Muscle of back (tissue), 11 donors: ENCODE data around the gene GLI3. TPM values are rescaled to one million over a fixed set of nuclear protein-coding genes. Genes with fewer than 3 reads are reported as not detected.
A peak's percentile ranks its signal among the peaks of the same experiment; 100 is the strongest.

ENCODE experiments used
- DNase-seq, 3 donors: peaks; one replicate each; pipeline versions ENCODE4 v3.0.0 to v3.0.0-alpha.2; 2013
- polyA plus RNA-seq, 10 donors: library from polyadenylated mRNA; unstranded; fragments of 120-200 nt; gene quantifications; one replicate each; pipeline ENCODE4 v1.2.1, GENCODE V29; 2013; ENCODE audit not compliant: insufficient read length in 10 of 10

Gene GLI3
- polyA plus RNA-seq, 10 donors: 12.5 to 31.8 (median 15.0) TPM

- peak; percentile 89 to 96 (median 93) for DNase-seq
Observed at GRCh38 chr7:42151309-42151708, 85.7 kb downstream of the GLI3 start.

DNA sequence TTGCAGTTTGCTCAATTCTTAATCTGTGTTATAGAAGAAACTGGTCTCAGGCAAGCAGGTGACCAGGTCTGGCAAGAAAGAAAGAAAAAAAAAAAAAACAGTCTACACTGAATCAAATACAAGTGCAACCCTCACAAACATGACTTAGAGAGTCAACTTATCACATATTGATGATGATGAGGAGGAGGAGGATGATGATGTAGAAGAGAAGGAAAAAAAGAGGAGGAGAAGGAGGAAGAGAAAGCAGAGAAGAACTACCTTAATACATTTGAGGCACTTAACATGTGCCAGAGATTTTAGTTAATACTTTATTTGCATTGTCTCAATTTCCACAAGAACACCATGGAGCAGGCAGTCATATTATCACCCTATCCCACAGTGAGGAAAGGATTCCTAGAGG lies 91.5 kb downstream of the GLI3 start:
- DNase-seq: no peak

DNA sequence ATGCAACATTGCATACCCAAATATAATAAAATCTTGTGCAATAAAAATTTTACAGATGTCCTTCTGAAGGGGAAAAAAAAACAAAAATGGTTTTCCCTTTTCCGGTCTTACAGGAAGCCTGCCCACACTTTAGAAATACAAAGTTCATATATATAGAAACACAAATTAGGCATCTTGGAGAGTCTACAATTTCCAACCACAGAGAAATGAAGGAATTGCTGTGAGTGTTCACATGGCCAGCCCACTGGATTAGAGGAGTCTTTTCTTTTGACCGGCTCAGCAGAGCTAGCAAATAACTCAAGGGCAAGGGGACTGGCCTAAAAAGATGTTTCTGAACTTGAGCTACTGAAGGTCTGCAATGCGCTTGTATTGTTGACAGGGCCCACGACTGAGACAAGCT lies 92.4 kb downstream of the GLI3 start:
- peak in 1 of 3 donors; percentile 66 for DNase-seq

GRCh38 chr7:42143711-42144600 lies 93.1 kb downstream of the GLI3 start:
- DNase-seq: peak in 2 of 3 donors; percentile 58 to 71

DNA sequence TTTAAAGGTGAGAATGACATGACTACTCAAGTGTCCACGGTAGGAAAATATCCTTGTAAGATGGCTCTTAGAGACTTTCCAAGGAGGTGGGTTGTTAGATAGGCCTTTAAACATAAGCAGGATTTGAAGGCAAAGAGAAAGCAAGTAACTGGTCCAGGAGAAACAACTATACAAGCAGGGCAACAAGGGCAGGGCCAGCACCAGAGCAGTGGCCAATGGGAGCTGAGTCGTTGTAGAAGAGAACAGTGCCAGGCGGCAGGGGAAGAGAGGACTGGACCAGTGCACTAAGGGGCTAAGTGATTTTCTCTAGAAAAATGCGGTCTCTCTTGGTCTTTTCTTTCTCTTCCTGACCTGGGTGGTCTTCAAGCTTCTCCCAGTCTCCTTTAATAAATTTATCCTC lies 94.9 kb downstream of the GLI3 start:
- no peak for DNase-seq

GRCh38 chr7:42139751-42140150 lies 97.3 kb downstream of the GLI3 start:
- DNase-seq: no peak

GRCh38 chr7:42138691-42139090 lies 98.3 kb downstream of the GLI3 start:
- no peak for DNase-seq

- no peak for DNase-seq
Observed at GRCh38 chr7:42137941-42138340, 99.1 kb downstream of the GLI3 start.

GRCh38 chr7:42137431-42137830 lies 99.6 kb downstream of the GLI3 start:
- no peak for DNase-seq

- DNase-seq: no peak
Observed at GRCh38 chr7:42135728-42136127, 101.3 kb downstream of the GLI3 start.

GRCh38 chr7:42134276-42134876 lies 102.6 kb downstream of the GLI3 start:
- no peak for DNase-seq

GRCh38 chr7:42133321-42133720 lies 103.7 kb downstream of the GLI3 start:
- DNase-seq: no peak

GRCh38 chr7:42128703-42129102 lies 108.3 kb downstream of the GLI3 start:
- no peak for DNase-seq

- no peak for DNase-seq
Observed at GRCh38 chr7:42127232-42127622, 109.8 kb downstream of the GLI3 start.

DNA sequence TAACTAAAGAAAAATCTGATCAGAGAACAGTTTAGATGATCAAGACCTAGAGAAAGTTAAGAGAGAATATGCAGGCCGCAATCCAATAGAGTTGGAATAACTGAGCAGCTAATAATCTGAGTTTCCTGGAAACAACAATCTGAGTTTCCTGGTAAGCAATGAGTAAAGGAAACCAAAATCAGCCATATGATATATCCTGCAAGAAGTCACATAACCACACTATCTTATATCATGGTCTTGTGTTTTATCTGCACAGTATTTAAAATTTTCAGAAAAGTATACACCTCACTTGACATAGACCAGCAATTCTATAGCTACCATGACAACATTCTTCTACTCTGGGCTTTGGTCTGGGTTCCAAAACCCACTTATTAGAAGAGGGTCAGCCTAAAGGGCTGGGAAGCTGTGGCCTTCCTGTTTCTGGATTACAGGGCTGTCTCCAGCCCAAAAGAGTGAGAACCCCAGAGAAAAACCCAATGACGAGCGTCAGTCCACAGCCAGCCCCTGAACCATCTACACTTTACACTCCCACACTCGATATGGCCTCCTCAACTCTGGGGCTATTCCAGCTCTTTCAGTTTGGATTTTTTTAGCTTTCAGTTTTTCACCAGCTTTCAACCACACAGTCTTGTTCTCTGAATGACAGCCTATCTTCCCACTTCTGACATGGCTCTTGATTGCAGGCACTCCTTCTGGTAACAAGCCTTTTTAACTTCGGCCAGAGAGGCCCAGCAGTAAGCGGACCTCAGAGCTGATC lies 110.4 kb downstream of the GLI3 start:
- DNase-seq: no peak

- DNase-seq: no peak
Observed at GRCh38 chr7:42125321-42125720, 111.7 kb downstream of the GLI3 start.

DNA sequence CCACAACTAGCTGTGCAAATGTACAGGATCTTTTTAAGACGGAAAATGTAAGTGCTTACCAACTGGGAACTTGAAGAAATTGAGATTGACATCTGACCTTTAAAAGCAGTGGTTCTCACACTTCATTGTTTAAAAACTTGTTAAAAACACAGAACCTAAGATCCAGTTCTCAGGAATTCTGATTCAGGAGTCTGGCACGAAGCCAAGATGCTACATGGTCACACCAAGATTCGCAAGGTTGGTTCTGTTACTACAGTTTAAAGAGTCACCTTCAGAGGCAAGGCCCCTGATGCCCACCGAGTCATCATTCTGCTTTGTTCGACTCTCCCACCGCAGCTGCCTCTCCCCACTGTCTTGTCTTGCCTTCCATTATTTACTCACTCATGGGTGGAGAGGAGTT lies 113.3 kb downstream of the GLI3 start:
- DNase-seq: no peak

DNA sequence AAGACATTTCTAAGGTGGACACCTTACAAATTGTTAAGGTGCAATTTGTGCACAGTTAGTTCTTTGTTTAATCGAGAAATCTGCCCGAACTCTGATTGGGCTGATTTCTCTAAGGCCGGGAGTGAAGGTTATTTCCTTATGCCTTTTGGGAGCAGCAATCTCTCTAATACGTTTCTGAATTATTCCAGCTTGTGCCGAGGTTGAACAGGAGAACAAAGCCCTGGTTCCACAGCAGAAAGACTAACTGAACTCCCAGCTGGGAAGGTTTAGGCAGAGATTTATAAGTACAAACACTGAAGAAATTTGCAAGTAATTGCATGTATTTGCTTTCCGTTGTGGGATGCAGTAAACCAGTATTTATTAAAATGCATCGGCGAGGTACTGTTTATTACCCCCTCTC lies 116.8 kb downstream of the GLI3 start:
- DNase-seq: no peak

DNA sequence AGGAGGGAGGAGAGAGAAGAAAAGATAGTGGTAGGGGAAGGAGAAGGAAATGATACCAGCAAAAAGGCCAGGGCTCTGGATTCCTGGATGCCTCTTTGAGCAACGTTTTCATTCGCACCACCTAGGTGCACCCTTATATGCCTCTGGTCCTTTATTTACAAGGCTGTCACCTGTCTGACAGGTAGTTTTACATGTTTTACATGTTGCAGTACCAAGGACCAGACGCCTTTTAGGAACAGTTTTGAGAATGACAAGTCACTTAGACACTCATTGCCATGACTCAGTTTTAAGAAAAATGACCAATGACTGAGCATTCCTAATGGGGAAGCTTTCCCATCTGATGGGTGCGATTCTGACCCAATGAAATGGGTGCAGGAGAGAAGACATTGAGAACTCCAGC lies 119.8 kb downstream of the GLI3 start:
- DNase-seq: no peak

- no peak for DNase-seq
Observed at GRCh38 chr7:42115795-42116194, 121.2 kb downstream of the GLI3 start.

GRCh38 chr7:42110333-42110732 lies 126.7 kb downstream of the GLI3 start:
- DNase-seq: no peak

DNA sequence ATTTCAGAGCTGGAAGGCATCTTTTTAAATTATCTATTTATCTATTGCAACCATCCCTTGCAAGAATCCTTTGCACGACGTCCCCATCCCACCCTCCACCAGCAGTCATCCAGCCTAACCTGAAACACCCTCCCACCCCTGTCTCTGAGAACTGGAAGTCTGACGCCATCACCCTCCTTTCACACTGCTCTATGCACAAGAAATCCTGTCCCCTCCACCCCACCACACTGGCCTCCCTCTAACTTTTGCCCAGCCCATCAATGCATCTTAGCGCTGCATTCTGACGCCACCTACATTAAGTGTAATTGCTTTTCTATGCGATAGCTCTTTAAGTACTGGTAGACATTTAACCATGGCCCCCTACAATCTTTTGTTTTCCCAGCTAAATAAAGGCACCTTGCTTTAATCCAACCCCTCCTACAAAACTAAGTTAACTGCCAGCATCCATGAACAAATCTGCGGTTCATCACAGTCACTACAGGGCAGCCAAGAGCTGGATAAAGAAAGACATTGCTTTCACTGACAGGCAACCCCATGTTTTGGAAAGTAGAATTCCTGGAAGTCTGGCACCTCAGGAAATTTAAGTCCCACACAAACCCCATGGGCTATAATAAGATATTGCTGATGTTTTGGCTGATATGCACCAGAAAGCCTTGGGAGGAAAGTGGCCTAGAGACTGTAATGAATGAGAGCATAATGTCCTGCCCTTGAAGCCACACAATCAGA lies 128.0 kb downstream of the GLI3 start:
- no peak for DNase-seq
